Omental fat pad (tissue), 4 donors: ENCODE data around the gene TSPAN17. TPM values are rescaled to one million over a fixed set of nuclear protein-coding genes. Genes with fewer than 3 reads are reported as not detected.

Experiments used
- ATAC-seq: fragments of 150-250 bp; one replicate; pipeline ENCODE4 v1.9.1; 2016; ENCODE audit warnings: mild to moderate bottlenecking, moderate library complexity; ENCODE audit not compliant: low FRiP score
- DNase-seq: peaks from one replicate; pipeline ENCODE4 v3.0.0-alpha.2; 2019; ENCODE audit warnings: low spot score
- small RNA-seq: library from RNA; depleted of rRNA; stranded (forward); fragments of <200 nt; gene quantifications from one replicate; pipeline ENCODE3, GENCODE V24; 2016
- total RNA-seq, 4 donors: library from RNA; depleted of rRNA; stranded (reverse); fragments of >200 nt; gene quantifications; one replicate each; pipeline ENCODE4 v1.1.0, GENCODE V29; 2016
- TF ChIP-seq, protein P1 (sequence below), 3 donors: fragments of 450-650 bp; IDR thresholded peaks; one replicate each; pipeline ENCODE4 v1.5.1; 2016 to 2017; ENCODE audit warnings: antibody characterized with exemption in 3 of 3, mild to moderate bottlenecking in 3 of 3, moderate library complexity in 2 of 3

Gene TSPAN17
- total RNA-seq, 4 donors from 2014 or later, result 8.9 to 16.9 (median 15.1) TPM

DNA sequence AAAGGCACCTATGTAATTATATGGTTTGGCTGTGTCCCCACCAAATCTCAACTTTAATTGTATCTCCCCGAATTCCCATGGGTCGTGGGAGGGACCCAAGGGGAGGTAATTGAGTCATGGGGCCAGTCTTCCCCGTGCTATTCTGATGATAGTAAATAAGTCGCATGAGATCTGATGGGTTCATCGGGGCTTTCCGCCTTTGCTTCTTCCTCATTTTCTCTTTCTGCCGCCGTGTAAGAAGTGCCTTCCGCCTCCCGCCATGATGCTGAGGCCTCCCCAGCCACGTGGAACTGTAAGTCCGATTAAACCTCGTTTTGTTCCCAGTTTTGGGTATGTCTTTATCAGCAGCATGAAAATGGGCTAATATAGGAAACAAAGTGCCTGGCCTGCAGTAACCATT is 56.6 kb downstream of the TSPAN17 start:
- TF ChIP-seq, protein P1, sequence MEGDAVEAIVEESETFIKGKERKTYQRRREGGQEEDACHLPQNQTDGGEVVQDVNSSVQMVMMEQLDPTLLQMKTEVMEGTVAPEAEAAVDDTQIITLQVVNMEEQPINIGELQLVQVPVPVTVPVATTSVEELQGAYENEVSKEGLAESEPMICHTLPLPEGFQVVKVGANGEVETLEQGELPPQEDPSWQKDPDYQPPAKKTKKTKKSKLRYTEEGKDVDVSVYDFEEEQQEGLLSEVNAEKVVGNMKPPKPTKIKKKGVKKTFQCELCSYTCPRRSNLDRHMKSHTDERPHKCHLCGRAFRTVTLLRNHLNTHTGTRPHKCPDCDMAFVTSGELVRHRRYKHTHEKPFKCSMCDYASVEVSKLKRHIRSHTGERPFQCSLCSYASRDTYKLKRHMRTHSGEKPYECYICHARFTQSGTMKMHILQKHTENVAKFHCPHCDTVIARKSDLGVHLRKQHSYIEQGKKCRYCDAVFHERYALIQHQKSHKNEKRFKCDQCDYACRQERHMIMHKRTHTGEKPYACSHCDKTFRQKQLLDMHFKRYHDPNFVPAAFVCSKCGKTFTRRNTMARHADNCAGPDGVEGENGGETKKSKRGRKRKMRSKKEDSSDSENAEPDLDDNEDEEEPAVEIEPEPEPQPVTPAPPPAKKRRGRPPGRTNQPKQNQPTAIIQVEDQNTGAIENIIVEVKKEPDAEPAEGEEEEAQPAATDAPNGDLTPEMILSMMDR (IDR thresholded peaks at IDR 0.05), result no peak
- no peak for DNase-seq
- ATAC-seq, result no peak

DNA sequence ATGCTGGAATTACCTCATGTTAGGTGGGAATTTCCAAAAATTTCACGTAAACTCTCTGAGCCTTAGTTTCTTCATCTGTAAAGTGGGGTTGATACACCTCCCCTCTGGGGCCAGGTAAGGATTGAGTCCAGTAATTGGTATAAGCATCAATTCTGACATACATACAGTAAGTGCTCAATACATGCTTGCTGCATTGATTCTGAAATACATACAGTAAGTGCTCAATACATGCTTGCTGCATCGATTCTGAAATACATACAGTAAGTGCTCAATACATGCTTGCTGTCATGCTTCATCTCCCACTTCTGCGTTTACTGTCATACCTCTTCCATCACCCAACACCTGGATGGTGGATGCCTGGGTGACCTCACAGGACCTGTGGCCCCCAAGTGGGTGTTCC is 57.1 kb downstream of the TSPAN17 start:
- ATAC-seq, result no peak
- no peak for DNase-seq
- TF ChIP-seq, protein P1 (IDR thresholded peaks at IDR 0.05), result no peak

DNA sequence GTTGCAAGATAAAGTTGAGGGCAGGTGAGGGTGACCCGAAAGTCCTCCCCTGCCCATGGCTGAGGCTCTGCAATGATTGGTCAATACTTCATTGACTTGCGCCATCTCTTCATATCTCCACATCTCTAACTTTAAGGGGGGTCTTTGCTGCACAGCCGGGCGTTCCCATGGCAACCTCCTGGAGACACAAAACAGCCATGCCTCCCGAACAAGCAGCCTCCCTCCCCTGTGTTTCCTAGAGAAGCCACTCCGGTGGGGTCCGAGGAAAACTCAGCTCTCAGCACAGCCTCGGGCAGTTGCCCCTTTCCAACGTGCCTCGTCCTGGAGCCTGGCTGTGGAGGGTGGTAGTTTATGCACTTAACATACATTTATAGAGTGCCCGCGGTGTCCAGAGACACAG is 57.5 kb downstream of the TSPAN17 start:
- TF ChIP-seq, protein P1 (IDR thresholded peaks at IDR 0.05), result no peak
- DNase-seq (no peak), ATAC-seq (no peak)

Small RNAs within 50 kb of the gene (small RNA-seq; reads per million reads assigned to genes)
- gene MIR4281, result not detected

Other genes with a start within 250 kb of the TSPAN17 start
- 100 to 1,000 TPM; 119 to 171 (median 128) TPM for gene CLTB, start 230.9 kb upstream of the TSPAN17 start, total RNA-seq
- 10 to 100 TPM; 27.6 to 31.1 (median 27.8) TPM for gene FAF2, start 199.1 kb upstream of the TSPAN17 start, total RNA-seq
- 10 to 100 TPM in 3 of 4 donors, 1 to 10 TPM in 1; 7.4 to 24.4 (median 10.8) TPM for gene RNF44, start 110.1 kb upstream of the TSPAN17 start, total RNA-seq
- gene CDHR2, start 98.1 kb upstream of the TSPAN17 start, total RNA-seq, result not detected
- 1 to 10 TPM in 2 of 4 donors, under 1 TPM in 2; 0.37 to 1.9 (median 0.90) TPM for gene GPRIN1, start 37.3 kb upstream of the TSPAN17 start, total RNA-seq
- gene SNCB, start 16.9 kb upstream of the TSPAN17 start, total RNA-seq, result not detected
- gene EIF4E1B, start 16.8 kb upstream of the TSPAN17 start, total RNA-seq, result not detected
- under 1 TPM in 3 of 4 donors, not detected in 1; 0.12 to 0.75 (median 0.28) TPM for gene UNC5A, start 163.1 kb downstream of the TSPAN17 start, total RNA-seq